Stimulated activated naive CD8-positive, alpha-beta T cell treated with anti-CD3 and anti-CD28 coated beads, Interleukin-15, Interleukin-2, amounts not matched to agents 100 ng/mL and 50 ng/mL, for 24 hours (primary cell): ENCODE results near the gene PLAGL1.

Source experiments
- H3K27ac Mint-ChIP-seq: one replicate; pipeline ENCODE4 v1.8.0; 2021; ENCODE audit warnings: mild to moderate bottlenecking, mixed read lengths
- H3K27me3 Mint-ChIP-seq: one replicate; pipeline ENCODE4 v1.8.0; 2021; ENCODE audit warnings: mixed read lengths
- H3K36me3 Mint-ChIP-seq: one replicate; pipeline ENCODE4 v1.8.0; 2021; ENCODE audit warnings: low read depth, mixed read lengths
- H3K4me1 Mint-ChIP-seq: one replicate; pipeline ENCODE4 v1.8.0; 2021; ENCODE audit warnings: low read depth, mixed read lengths
- H3K4me3 Mint-ChIP-seq: one replicate; pipeline ENCODE4 v1.8.0; 2021; ENCODE audit warnings: mild to moderate bottlenecking, mixed read lengths
- H3K9me3 Mint-ChIP-seq: one replicate; pipeline ENCODE4 v1.8.0; 2021; ENCODE audit warnings: mixed read lengths

Gene PLAGL1

DNA sequence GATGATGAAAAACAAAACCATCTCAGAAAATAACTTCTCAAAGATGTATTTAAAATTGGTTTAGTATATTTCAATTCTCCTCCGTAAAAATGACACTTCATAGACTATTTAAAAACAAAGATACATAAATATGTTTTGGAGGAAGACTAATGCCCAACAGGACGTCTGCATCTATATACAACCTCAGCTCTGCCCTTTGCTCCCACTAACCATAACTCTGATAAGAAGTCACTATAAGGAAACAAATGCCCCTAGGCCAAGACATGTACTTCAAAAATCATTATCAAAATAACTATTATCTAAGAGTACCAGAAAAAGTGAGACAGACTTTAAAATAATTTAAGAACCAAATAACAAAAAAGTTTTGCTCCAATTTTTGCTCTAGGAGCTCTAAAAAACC lies 23.4 kb downstream of the PLAGL1 start:
- H3K27me3 Mint-ChIP-seq: peaks cover 2% of the 10 kb centered on the region
- H3K9me3 Mint-ChIP-seq: no peaks in the 10 kb centered on the region
- H3K27ac Mint-ChIP-seq: no peak overlapping the region
- H3K4me3 Mint-ChIP-seq: no peak overlapping the region
- H3K4me1 Mint-ChIP-seq: no peaks in the 10 kb centered on the region
- H3K36me3 Mint-ChIP-seq: no peaks in the 10 kb centered on the region

DNA sequence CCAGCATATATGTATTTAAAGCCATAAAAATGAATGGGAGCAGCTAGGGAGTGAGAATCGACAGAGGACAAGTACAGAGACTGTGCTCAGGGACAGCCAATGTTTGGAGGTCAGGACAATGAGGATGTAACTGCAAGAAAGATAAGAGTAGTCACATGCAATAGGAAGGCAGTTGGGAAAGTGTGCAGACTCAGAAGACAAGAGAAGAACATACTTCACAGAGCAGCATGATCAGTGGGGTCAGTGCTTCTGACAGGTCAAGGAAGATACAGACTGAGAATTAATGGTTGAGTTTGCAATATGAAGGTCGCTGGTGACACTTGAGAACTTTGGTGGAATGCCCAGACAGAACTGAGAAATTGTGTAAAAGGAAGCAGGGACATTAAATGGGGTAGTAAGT lies 25.1 kb downstream of the PLAGL1 start:
- H3K4me3 Mint-ChIP-seq: no peak overlapping the region
- H3K27ac Mint-ChIP-seq: no peak overlapping the region
- no peaks in the 10 kb centered on the region for H3K4me1 Mint-ChIP-seq
- H3K27me3 Mint-ChIP-seq: no peaks in the 10 kb centered on the region
- H3K36me3 Mint-ChIP-seq: no peaks in the 10 kb centered on the region
- H3K9me3 Mint-ChIP-seq: no peaks in the 10 kb centered on the region

DNA sequence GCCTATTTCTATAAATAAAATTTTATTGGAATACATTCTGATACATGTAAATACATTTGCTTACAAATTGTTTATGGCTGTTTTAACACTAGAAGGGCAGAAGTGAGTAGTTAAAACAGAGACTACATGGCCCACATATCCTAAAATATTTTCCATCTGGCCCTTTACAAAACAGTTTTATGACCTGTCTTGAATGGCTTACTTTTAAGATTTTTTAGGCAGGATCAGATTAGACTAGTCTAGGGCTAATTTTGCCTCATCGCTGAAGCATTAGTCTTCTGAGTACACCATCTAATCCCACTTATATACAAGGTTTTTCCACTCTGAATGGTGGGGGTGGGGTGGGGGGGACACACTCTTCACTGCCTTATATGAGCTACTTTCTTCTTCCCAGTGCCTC lies 27.1 kb downstream of the PLAGL1 start:
- no peaks in the 10 kb centered on the region for H3K36me3 Mint-ChIP-seq
- no peaks in the 10 kb centered on the region for H3K4me1 Mint-ChIP-seq
- no peak overlapping the region for H3K27ac Mint-ChIP-seq
- H3K27me3 Mint-ChIP-seq: no peaks in the 10 kb centered on the region
- H3K9me3 Mint-ChIP-seq: no peaks in the 10 kb centered on the region
- no peak overlapping the region for H3K4me3 Mint-ChIP-seq

DNA sequence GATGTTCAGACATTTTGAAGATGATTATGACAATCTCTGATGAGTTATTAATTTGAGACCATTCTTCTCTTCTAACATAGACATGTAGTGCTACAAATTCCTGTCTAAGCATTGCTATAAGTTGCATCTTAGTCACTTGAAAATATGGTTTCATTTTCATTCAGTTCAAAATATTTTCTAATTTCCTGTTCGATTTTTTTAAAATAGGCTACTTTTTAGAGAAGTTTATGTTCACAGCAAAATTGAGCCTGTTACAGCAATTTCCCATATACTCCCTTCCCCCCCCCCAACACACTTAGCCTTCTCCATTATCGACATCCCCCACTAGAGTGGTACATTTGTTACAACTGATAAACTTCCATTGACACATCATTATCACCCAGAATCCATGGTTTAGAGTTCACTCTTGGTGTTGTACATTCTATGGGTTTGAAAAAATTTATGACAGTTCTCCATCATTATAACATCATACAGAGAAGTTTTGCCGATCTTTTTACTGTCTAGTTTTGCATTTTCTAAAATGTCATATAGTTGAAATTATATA lies 31.2 kb downstream of the PLAGL1 start:
- Mint-ChIP-seq H3K4me1 (no peaks in the 10 kb centered on the region), H3K27me3 (no peaks in the 10 kb centered on the region), H3K36me3 (no peaks in the 10 kb centered on the region), H3K9me3 (no peaks in the 10 kb centered on the region), H3K4me3 (no peak overlapping the region), H3K27ac (no peak overlapping the region)

DNA sequence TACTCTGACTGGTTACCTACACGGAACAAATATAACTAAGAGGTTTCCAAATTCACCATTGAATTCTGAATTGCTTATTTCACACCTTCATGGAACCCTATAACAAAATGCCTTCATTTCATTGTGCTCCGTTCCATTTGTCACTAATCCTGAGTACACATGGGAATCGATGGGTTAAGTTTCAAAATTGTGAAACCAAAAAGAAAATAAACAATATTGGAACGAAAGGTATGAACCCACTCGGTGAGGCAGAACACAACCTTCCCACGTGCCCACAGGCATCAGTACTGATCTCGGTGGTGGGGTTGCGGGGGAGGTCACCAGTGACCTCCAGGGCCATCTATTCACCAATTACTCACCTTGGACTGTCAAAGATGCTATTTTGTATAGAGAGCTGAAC lies 34.0 kb downstream of the PLAGL1 start:
- Mint-ChIP-seq H3K9me3 (no peaks in the 10 kb centered on the region), H3K27me3 (no peaks in the 10 kb centered on the region), H3K4me1 (no peaks in the 10 kb centered on the region), H3K4me3 (no peak overlapping the region), H3K27ac (no peak overlapping the region), H3K36me3 (no peaks in the 10 kb centered on the region)

DNA sequence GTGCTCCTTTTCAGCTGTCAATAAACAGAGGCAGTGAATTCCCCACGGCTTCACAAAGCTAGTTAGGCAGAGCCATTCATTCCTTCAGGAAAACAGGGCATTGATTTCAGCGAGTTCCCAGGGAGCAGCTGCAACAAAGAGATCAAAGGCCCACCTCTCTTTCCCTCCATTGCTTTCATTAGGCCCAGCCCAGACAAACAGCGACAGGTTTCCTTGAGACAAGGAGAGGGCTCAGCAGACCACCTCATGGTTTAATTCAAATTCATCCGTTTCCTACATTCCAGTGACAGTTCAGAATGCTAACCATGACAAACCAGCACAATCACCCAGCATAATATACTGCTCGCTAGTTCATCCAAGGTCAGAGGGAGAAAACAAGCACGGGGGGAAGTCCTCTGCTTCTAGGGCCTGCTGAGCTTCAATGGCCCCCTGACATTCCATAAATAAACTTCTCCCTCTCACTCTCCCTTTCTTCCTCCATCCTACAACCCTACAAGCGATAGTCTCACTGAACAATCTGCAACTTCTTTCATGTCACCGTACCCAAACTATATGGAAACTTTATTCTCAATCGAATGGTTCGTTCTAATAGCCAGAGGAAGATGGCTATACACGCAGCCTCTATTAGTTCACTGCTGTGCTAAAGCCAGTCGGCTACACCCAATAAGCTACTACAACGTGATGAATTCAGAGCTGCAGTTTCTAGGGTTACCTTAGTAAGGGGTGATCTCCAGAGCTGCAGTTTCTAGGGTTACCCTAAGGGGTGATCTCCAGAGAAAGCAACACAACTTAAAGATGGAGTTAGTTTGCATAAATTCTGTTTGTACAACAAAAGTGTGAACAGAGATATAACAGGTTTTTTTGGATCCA lies 34.7 kb downstream of the PLAGL1 start:
- Mint-ChIP-seq H3K27ac (no peak overlapping the region), H3K36me3 (no peaks in the 10 kb centered on the region), H3K4me3 (no peak overlapping the region), H3K9me3 (no peaks in the 10 kb centered on the region), H3K4me1 (no peaks in the 10 kb centered on the region), H3K27me3 (no peaks in the 10 kb centered on the region)

DNA sequence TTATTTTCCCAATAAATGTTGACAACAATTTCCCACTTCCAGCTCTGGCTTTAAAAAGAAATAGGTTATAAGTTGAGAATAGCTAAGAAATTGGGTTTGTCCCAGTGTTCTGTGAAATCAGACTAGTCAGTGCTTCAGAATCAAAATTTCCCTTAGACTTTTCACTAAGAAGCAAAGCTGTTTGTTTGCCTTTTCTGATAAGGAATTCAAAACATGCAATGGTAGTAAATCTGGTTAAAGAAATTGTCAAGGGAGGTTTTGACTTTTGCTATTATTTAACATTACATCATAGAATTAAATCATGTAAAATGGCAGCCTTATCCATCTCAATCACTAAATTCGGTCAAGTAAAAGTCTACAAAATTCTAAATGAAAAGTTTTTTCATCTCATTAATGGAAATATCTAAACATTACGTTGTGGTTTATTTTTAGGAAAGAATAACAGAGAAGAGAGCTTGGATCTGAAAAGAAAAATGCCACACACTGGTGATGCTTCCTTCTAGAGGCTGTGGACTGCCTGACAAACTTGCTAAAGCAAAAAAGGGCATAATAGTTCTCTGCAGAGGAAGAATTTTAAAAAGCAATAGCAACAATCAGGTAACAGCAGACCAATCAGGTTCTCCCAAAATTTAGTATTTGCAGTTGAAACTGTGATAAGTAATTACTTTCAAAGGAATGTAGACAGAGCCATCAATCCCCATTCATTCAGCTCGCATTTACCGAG lies 36.4 kb downstream of the PLAGL1 start:
- H3K27me3 Mint-ChIP-seq: no peaks in the 10 kb centered on the region

DNA sequence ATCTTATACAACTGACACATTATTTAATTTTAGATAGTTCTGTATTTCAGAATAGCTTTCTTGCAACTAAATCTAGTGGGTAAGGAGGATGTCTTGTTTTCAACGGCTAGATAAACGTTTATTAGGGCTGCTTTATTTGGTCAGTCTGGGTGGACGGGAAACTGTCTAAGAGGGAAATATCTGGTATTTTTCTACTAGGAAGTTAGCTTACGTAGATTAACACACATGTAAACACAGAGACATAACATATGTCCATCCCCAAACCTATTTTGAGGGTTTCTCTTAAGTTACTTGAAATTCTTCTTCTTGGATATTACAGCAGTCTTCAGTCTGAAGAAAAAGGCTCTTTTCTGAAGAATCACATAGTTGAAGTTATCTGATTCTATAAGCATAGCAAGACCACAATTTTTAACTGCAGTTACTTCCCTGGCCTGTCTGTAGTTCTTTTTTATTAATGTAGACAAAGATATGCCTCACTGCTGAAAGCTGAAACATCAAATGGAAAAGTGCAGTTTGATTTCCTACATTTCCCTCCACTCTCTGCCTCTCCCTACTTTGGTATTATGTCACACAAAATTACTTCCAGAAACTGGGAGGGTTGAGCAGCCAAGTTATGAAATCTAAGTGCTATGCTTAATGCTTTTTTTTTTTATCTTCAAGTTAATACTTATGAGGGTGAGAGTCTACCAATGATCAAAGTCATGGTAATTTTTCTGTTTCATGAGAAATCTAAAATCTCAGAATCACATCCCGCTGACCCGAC lies 37.4 kb downstream of the PLAGL1 start:
- H3K4me1 Mint-ChIP-seq: no peaks in the 10 kb centered on the region
- H3K27ac Mint-ChIP-seq: no peak overlapping the region
- no peaks in the 10 kb centered on the region for H3K36me3 Mint-ChIP-seq
- no peaks in the 10 kb centered on the region for H3K9me3 Mint-ChIP-seq
- no peak overlapping the region for H3K4me3 Mint-ChIP-seq
- H3K27me3 Mint-ChIP-seq: no peaks in the 10 kb centered on the region

More for the DNA sequence above, 36.4 kb downstream of the PLAGL1 start:
- H3K9me3 Mint-ChIP-seq: no peaks in the 10 kb centered on the region
- H3K4me3 Mint-ChIP-seq: no peak overlapping the region
- no peaks in the 10 kb centered on the region for H3K4me1 Mint-ChIP-seq
- no peak overlapping the region for H3K27ac Mint-ChIP-seq
- no peaks in the 10 kb centered on the region for H3K36me3 Mint-ChIP-seq

DNA sequence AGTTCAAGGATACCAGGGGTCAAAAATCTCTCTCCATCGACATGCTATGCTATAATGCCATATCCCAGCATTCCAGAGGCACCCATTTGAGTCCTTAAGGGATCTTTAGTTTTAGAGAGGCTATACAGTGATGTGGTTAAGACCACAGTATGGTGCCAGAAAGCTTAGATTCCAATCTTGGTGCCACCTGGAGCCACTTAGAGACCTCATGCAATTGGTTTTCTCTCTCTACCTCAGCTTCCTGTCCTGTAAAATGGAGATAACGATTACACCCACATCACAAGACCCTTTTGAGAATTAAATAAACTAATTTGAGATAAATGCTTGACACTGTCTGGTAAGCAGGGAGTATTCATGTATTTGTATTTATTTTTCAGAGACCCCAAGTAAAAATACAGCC lies 39.0 kb downstream of the PLAGL1 start:
- Mint-ChIP-seq H3K4me1 (no peaks in the 10 kb centered on the region), H3K36me3 (peaks cover 4% of the 10 kb centered on the region), H3K27ac (no peak overlapping the region), H3K27me3 (no peaks in the 10 kb centered on the region), H3K4me3 (no peak overlapping the region), H3K9me3 (no peaks in the 10 kb centered on the region)

DNA sequence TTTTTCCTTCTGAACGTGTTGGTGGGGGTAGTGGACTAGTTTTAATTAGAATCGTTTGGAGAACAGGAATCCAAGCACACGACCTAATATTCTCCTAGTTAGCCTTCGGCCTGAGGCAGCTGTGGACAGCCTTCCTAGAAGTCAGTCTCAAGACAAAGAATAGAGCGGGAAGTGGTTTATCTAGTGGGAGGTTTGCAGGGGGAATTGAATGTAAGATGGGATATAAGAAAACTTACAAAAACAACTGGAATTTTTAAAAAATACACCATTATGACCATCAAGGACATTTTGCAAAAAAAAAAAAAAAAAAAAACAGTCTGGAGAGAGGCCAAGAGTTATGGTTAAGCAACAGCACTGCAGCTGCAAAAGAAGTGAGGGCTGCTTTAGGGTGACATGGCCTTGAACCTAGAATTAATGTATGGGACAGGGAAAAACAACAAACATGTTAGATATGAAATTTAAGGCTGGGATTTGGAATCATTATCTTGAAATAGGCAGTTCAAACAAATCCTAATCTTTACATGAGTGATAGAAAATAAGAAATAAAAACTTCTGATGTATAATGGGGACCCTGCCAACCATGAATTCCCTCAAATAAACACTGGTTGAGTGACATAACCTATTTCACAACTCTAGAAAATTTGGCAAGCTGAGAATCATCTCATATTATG lies 40.2 kb downstream of the PLAGL1 start:
- H3K36me3 Mint-ChIP-seq: peaks cover 4% of the 10 kb centered on the region
- no peaks in the 10 kb centered on the region for H3K9me3 Mint-ChIP-seq
- no peaks in the 10 kb centered on the region for H3K4me1 Mint-ChIP-seq
- no peaks in the 10 kb centered on the region for H3K27me3 Mint-ChIP-seq
- H3K4me3 Mint-ChIP-seq: no peak overlapping the region
- no peak overlapping the region for H3K27ac Mint-ChIP-seq

DNA sequence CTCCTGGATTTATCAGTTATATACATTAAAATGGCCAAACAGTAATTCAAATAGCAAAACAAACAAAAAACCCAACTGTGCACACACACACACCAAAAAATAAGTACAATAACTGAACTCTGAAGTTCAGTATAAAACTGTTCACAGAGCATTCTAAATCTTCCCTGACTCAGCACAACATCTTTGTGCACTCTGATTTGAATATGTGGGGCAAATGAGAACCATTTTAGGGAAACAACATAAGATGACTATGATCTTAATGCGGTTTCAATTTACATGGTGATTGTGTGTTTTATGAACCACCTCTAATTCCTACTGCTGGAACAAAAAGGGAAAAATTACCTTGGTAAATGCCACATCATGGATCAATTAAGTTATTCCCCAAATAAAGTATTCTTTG lies 41.7 kb downstream of the PLAGL1 start:
- Mint-ChIP-seq H3K9me3 (no peaks in the 10 kb centered on the region), H3K27ac (no peak overlapping the region)

DNA sequence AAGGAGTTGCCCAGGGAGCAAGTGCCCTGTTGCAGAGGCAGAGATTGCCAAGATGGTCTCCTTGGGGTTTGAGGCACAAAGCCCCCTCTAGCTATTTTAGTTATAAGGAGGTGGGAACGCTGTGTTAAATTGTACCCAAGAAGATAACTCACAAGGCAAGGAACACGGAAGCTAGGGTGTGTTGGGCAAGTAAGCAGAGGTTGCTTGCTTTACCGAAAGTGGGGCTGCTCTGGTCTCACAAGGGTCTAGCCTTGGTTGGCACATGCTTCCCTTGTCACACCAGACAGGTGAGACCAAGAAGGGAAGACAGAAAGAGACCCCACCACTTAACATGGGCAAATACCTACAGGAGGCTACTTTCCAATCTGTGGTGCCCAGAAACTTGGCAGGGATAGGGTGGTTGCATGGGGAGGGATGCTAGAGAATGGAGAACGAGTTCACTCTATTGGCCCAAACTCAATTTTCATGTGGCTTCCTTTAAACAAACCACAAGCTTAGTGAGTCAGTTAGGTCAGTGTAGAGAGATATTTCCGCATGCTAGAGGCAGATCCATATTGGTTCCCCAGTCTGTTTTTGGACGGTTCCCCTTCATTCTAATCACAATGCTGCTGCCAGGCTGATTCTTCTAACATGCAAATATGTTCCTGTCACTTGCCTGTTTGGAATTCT lies 42.4 kb downstream of the PLAGL1 start:
- no peaks in the 10 kb centered on the region for H3K27me3 Mint-ChIP-seq
- no peaks in the 10 kb centered on the region for H3K4me1 Mint-ChIP-seq
- no peaks in the 10 kb centered on the region for H3K9me3 Mint-ChIP-seq
- no peak overlapping the region for H3K27ac Mint-ChIP-seq
- no peak overlapping the region for H3K4me3 Mint-ChIP-seq
- peaks cover 4% of the 10 kb centered on the region for H3K36me3 Mint-ChIP-seq

More for the DNA sequence above, 41.7 kb downstream of the PLAGL1 start:
- H3K36me3 Mint-ChIP-seq: peaks cover 4% of the 10 kb centered on the region
- H3K4me1 Mint-ChIP-seq: no peaks in the 10 kb centered on the region
- no peaks in the 10 kb centered on the region for H3K27me3 Mint-ChIP-seq
- H3K4me3 Mint-ChIP-seq: no peak overlapping the region

DNA sequence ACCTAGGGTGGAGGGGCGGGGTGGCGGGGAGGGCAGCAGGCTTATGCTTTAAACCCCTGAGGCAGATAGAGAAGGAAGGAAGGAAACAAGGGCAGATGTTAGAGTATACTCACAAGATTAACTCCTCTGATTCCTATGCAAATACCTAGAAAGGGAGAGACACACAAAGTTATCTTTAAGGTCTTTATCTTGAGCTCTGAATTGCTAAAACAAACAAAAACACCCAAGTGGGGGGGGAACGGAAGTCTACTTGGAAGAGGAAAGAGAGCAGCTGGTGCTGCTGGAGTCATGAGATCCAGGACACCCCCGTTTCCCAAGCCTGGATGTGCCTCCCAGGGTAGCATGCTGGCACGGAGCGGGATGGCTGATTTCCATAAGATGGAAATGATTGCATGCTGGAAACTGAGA lies 43.4 kb downstream of the PLAGL1 start:
- no peaks in the 10 kb centered on the region for H3K9me3 Mint-ChIP-seq
- H3K4me1 Mint-ChIP-seq: no peaks in the 10 kb centered on the region
- H3K27me3 Mint-ChIP-seq: no peaks in the 10 kb centered on the region
- no peak overlapping the region for H3K27ac Mint-ChIP-seq
- no peak overlapping the region for H3K4me3 Mint-ChIP-seq
- H3K36me3 Mint-ChIP-seq: peaks cover 4% of the 10 kb centered on the region
